Stimulated activated CD4-positive, alpha-beta T cell treated with anti-CD3 and anti-CD28 coated beads, Interleukin-4, amount 100 ng/mL, for 48 hours (primary cell): ENCODE data around the gene LANCL2.

Experiments used
- DNase-seq, 2 donors: peaks; one replicate each; pipeline ENCODE4 v3.0.0-alpha.2; 2020; ENCODE audit warnings: low read depth in 2 of 2

The LANCL2 gene

GRCh38 chr7:55361560-55361959, 3.6 kb upstream of the LANCL2 start:
- DNase-seq = no peak

DNA sequence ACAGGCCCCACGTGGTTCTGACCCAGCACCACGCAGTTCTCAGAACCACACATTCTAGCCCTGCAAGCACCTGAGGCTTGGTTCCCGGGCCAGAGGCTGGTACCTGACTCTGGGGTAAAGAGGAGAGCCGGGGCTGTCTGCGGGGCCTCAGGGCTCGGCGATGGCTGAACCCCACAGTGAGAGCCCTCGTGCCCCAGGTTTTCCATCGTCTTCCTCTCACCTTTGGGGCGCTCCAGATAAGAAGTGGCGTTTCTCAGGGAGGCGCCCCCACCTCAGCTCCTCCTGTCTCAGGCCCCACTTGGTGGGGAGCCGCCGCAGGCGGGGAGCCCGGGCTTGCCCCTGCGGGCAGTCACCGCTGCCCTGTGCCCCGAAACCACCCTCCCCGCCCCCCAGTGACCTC, 2.2 kb upstream of the LANCL2 start:
- no peak for DNase-seq

- no peak for DNase-seq
Measured at GRCh38 chr7:55363386-55364170, 1.6 kb upstream of the LANCL2 start.

DNA sequence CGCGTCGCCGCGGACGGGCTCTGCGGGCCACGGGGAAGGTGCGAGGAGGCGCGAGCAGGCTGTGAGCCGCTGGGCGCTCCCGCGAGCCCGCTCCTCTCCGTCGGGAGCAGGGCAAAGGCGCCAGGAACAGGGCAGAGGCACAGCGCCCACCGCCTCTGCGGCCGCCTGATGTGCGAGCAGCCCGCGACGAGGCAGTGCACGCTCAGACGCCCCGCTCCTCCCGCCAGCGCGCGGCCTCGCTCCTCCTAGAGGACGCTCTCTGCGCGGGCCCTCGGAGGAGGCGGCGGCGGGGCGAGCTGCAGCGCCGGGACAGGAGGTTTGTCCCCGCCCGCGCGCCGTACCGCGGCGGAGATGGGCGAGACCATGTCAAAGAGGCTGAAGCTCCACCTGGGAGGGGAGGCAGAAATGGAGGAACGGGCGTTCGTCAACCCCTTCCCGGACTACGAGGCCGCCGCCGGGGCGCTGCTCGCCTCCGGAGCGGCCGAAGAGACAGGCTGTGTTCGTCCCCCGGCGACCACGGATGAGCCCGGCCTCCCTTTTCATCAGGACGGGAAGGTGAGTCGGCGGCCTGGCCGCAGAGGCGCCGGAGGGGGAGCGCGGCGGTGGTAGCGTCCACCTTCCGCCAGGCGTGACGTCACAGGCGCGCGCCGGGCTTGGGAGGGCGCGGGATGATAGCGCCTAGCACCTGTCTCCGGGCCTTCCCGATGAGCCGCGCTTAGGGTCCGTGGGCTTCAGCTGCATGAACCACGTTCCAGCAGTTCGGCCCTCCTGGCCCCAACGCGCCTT, 731 bp downstream of the LANCL2 start:
- DNase-seq = peak; percentile 91 to 92

DNA sequence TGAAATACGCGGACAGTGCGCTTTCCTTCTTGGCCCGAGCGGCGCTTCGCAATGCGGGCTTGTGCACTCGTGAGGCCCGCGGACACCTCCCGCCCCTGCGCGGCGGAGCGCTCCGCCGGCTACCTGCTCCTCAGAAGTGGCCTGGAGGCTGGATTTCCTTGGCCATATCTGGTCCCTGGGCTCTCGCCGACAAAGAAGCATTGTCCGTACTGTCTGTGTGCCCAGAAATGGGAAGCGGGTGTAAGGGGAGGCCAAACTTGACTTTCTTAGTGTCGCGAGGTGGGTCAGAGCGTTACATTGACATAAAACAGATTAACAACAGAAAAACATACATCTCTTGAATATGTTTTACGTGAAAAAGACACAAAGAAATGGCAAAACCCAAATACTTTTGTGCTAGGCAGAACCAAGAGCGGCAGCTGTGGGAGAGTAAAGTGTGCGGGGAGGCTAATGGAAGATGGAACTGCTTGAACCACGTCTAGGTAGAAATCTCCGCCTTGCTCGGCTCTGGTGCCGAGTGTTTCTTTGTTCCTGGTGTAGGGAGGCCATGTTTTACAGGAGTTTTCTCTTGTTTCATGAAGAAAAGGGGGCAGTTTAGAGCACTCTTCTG, 1.4 kb downstream of the LANCL2 start:
- DNase-seq = peak in 1 of 2 donors; percentile 7

- DNase-seq = no peak
Measured at GRCh38 chr7:55367283-55367840, 2.2 kb downstream of the LANCL2 start.

DNA sequence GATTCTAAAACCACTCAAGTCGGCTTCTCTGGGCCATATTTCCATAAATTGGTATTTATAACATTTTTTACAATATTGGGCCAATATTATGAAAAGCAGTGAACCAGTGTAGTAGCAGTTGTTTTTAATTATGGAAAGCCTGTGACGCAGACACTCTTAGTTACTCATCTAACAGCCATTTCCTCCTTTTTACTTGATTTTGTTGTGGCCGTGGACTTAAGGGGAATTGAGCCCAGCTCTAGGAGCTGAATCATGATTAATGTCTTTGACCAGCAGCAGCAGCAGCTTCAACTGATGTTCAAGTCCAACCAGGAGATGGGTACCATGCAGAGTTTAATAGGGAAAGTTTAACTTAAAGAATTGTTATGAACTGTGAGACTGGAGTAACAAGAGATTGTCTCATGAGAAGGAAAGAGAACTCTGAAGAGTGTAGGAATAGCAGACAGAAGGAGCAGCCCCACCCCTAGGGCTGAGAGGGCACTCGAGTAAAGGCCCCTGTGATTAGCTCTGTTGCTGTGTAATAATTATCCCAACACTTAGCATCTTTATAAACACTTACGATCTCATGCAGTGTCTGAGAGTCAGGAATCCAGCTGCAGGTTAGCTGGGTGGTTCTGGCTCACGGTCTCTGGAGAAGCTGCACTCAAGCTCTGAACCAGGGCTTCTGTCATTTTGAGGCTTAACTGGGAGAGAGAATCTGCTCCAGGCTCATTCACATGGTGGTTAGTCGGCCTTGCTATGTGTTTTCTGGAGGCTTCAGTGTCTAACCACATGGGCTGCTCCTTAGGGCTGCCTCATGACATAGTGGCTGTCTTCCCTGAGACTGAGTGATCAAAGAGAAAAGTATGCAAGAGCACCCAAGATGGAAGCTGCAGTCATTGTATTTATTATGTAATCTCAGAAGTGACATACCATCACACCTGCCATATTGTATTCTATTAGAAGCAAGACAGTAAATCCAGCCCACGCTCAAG, 4.6 kb downstream of the LANCL2 start:
- no peak for DNase-seq

DNA sequence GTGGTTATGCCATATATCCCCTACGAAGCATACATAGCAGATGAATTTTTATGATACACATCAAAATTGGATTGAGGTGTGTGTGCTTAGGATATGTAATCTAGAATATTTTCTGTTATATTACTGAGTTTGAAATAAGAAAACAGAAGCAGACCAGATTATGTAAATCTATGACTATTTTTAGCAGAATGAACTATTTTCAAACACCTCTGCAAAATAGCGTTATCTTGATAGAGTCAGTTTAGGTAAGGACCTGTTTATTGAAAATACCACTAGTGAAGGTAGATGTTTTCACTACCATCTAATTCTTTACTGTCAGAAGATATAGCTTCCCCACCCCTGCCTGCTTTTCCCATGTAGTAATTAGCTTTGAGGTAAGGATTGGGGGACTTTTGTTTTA, 9.1 kb downstream of the LANCL2 start:
- no peak for DNase-seq

- no peak for DNase-seq
Measured at GRCh38 chr7:55375237-55375636, 10.1 kb downstream of the LANCL2 start.

DNA sequence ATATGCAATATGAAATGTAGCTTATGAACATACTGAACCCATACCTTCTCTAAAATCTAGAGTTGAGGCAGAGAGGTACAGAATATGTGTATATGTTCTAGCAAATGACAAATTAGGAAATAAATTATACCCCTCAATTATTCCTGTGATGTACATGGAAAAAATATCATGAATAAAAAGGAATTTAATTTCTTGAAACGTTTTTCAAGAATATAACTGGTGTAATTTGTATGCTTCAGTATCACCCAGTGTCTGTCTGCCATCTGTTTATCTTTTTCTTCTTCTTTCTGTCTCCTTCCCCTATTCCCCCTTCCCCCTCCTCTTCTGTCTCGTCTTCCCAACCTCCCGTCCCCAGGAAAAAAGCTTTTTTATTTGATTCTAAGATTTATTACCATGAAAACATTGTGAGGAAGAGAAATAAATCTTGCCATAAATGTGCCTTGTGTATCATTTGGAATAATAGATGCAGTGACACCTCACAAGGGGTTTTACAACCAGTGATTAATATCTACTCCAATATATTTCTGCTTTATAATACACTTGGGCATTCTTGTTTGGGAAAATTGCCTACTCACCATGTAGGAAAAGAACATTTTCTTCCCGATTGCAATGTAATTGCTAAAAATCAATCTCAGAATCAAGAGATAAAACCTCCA, 12.2 kb downstream of the LANCL2 start:
- no peak for DNase-seq

DNA sequence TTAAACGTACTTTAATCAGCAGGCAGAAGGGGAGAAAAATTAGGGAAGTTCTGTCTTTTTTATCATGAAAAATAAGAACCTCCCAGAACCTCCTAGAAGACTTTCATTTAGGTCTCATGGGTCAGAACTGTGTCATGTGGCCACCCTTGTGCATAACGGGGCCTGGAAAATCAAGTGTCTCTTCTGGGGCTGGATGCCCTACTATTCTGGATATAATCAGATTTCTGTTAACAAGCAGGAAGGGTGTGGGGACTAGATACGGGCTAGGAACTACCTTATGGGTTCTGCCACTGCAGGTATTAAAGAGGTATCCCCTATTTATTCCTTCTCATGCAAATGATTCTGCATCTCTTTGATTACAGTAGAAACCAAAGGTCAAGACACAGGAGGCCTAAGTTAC, 14.1 kb downstream of the LANCL2 start:
- no peak for DNase-seq

DNA sequence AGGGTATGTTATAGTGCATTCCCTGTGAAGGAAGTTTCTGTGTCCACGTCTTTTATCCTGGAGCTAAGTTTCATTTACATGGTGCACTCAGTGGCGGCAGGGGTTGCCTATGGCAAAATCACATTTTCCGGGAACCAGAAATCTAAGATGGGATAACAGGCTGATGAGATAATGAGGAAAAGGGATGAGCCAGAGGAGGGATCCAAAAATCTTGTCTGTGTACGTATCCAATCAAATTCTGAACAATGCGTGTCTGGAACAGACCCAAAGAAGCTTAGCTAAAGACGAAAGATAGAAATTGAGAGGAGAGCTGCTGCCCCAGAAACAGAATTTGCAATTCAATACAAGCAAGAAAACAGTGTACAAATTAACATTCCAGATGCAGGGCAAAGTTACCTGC, 16.1 kb downstream of the LANCL2 start:
- DNase-seq = no peak

- no peak for DNase-seq
Measured at GRCh38 chr7:55381696-55382095, 16.6 kb downstream of the LANCL2 start.

GRCh38 chr7:55382251-55382650, 17.1 kb downstream of the LANCL2 start:
- no peak for DNase-seq

DNA sequence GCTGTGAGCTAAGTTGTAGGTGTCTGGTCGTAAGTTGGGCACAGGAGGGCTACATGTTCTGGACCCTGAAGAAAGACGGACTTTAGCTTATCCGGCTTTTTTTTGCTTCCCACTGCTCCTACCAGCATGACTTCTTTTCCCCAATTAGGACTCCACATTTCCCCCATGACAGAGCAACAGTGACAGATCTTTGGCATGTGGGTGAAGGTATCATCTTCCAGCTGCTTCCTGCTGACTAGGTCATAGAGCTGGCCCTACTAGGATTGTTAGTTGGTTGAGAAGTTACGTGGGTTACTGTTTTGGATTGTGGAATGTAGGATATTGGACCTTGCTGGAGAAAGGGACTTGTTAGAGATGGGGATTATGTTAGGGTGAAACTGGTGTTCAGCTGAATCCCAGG, 21.4 kb downstream of the LANCL2 start:
- no peak for DNase-seq

DNA sequence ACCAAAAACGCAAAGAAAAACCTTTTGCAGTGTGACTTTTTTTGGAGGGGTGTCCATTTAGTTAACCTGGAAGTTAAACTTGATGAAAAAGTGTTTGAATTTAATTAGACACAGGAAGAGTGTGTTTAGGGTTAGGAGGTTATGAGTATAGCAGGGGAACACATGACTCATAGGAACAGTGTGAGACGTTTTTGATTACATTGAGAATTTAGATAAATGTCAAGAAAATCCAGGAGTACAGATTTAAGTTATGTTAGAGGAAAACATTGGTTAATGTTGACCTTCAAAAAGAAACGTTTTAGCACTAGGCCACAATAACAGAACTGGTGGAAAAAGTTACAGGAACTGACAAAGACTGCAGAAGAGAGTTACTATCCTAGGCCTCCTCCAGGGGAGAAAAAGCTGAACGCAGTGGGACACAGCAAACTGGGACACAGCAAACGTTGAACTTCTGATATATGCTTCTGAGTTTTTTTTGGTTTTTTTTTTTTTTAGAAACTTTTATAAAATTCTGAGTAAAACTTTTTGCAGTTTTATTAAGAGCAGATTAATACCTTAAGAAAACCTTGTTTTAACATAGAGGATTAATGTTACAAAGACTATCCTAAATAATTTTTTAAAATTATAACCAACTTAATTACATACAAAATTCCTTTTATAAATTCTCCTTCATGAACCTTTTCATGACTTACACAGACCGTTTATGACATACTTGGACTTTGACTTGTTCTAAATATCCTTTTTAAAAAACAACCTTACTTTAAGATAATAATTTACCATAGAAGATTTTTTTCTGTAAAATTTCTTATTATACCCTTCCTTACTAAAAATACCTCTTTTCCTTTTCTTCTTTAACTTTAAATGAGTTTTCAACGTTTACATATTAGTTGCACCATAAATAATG, 22.2 kb downstream of the LANCL2 start:
- no peak for DNase-seq

DNA sequence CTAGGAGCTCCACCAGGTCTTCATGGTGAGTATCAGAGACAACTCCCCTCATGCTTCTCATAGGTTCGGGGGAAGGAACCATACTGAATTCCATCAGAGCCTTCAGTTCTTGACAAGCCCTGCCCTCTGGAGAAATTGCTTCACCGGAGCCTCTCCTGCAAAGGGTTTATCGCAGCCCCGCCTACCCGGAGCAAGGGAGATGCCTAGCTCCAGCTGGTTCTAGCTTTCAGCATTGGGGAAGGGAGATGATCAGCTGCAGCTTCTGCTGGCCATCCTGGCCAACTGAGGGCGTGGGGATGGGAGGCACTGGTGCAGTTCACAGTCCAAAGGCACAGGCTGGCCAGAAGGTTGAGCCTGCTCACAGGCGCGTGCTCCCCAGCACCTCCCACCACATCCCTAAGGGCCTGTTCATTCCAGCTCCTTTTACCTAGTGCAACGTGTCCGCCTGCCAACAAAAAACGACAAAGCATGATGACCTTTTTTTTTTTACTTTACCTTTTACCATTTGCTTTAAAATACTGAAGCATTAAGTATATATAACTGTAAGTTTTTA, 31.2 kb downstream of the LANCL2 start:
- no peak for DNase-seq

DNA sequence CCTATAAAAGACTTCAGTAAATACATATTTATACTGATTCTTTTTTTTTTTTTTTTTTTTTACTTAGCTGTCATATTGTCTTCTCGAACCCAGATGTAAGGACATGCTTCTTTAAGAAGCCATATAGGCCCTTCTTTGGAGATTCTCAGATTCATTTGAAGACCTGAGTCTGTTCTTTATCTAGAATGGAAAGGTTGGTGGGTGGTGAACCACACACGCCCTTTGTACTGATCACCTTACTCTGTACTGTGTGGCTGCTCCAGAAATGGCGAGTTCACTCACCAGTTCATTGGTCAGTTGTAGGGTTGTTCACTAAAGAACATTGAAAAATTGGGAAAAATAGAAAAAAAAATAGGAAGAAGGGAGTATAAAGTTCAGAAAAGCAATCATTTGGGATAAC, 32.5 kb downstream of the LANCL2 start:
- DNase-seq = no peak

GRCh38 chr7:55400191-55400590, 35.1 kb downstream of the LANCL2 start:
- DNase-seq = no peak
